ENCODE measurements around the gene GARIN5A. TPM values are rescaled to one million over a fixed set of nuclear protein-coding genes. Genes with fewer than 3 reads are reported as not detected.

Gene GARIN5A
- total RNA-seq, 1 experiment from 2014 or later = 8.2 TPM

DNA sequence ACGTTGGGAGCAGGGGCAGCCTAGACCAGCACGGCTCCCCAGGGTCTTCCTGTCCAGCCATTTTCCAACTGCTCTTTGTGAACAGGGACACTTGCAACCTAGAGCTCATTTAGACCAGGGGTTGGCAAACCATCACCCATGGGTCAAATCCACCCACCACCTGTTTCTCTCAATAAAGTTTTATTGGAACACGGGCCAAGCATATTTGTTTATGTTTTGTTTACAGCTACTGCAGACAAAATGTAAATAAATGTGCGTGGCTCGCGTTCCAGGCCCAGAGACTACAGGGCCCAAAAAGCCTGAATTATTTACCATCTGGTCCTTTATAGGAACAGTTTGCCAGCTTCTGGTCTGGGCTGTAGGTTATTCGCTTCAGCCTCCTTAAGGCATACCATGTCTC is 13.7 kb downstream of the GARIN5A start (continued):
- TF ChIP-seq, protein P1, sequence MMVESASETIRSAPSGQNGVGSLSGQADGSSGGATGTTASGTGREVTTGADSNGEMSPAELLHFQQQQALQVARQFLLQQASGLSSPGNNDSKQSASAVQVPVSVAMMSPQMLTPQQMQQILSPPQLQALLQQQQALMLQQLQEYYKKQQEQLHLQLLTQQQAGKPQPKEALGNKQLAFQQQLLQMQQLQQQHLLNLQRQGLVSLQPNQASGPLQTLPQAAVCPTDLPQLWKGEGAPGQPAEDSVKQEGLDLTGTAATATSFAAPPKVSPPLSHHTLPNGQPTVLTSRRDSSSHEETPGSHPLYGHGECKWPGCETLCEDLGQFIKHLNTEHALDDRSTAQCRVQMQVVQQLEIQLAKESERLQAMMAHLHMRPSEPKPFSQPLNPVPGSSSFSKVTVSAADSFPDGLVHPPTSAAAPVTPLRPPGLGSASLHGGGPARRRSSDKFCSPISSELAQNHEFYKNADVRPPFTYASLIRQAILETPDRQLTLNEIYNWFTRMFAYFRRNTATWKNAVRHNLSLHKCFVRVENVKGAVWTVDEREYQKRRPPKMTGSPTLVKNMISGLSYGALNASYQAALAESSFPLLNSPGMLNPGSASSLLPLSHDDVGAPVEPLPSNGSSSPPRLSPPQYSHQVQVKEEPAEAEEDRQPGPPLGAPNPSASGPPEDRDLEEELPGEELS (CRISPR knock-in tag; IDR thresholded peaks at IDR 0.05) = no peak
- TF ChIP-seq, protein P2, sequence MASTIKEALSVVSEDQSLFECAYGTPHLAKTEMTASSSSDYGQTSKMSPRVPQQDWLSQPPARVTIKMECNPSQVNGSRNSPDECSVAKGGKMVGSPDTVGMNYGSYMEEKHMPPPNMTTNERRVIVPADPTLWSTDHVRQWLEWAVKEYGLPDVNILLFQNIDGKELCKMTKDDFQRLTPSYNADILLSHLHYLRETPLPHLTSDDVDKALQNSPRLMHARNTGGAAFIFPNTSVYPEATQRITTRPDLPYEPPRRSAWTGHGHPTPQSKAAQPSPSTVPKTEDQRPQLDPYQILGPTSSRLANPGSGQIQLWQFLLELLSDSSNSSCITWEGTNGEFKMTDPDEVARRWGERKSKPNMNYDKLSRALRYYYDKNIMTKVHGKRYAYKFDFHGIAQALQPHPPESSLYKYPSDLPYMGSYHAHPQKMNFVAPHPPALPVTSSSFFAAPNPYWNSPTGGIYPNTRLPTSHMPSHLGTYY (CRISPR knock-in tag; IDR thresholded peaks at IDR 0.05) = no peak
- TF ChIP-seq, protein P3, sequence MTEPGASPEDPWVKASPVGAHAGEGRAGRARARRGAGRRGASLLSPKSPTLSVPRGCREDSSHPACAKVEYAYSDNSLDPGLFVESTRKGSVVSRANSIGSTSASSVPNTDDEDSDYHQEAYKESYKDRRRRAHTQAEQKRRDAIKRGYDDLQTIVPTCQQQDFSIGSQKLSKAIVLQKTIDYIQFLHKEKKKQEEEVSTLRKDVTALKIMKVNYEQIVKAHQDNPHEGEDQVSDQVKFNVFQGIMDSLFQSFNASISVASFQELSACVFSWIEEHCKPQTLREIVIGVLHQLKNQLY (CRISPR knock-in tag; IDR thresholded peaks at IDR 0.05) = no peak
- TF ChIP-seq OVOL2 (CRISPR knock-in tag; IDR thresholded peaks at IDR 0.05; ENCODE audit: borderline replicate concordance) (no peak), CBFB (CRISPR knock-in tag; IDR thresholded peaks at IDR 0.05; ENCODE audit: low read depth) (no peak), ZNF396 (CRISPR knock-in tag; IDR thresholded peaks at IDR 0.05; ENCODE audit: borderline replicate concordance) (no peak), ELF4 (CRISPR knock-in tag; IDR thresholded peaks at IDR 0.05; ENCODE audit: low read depth) (no peak), HMGA2 (CRISPR knock-in tag; IDR thresholded peaks at IDR 0.05) (no peak), FOXK1 (CRISPR knock-in tag; IDR thresholded peaks at IDR 0.05) (no peak)

DNA sequence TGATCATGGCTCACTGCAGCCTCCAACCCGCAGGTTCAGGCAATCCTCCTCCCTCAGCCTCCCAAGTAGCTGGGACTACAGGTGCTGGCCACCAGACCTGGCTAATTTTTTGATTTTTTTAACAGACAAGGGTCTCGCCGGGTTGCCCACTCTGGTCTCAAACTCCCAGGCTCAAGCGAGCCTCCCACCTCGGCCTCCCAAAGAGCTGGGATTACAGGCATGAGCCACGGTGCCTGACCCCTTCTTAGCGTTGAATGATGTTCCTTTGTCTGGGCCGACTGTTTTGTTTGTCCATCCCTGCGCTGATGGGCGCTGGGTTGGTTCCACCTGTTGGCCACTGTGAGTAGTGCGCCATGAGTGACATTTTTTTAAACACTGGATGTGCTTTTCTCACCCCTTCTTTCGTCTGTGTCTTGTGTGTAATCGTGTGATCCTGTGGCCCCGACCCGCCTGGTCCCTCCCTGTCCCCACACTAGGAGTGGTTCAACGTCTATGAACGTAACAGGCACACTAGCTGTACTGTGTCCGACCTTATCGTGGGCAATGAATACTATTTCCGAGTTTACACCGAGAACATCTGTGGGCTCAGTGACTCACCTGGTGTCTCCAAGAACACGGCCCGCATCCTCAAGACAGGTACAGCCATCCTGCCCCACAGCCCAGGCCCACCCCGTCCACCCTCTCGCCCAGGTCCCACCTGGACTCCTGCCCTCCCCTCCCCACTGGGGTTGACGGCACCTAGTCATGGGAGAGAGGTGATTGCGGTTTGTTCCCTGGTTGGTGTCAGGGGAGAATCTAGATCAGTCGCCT is 15.4 kb downstream of the GARIN5A start:
- no peaks in the 10 kb centered on the region for H3K36me3 Mint-ChIP-seq
- CTCF ChIA-PET = interaction anchor here (0.6 to 2.3 kb wide), 26 partner anchors 9 to 343 kb away, joined by 3 to 30 read pairs (median 4); partner anchors contain the start of genes MYBPC2, NR1H2, POLD1 and SPIB
- H3K27me3 Mint-ChIP-seq (ENCODE audit: low read depth) = no peaks in the 10 kb centered on the region; the same call in 1 of the 2 replicates
- no peak overlapping the region for H3K27ac Mint-ChIP-seq
- H3K4me1 Mint-ChIP-seq = peaks cover 6% of the 10 kb centered on the region
- H3K4me3 Mint-ChIP-seq = no peak overlapping the region
- 0 out of 2 replicates have a peak, but pooled peaks cover 3% of the 10 kb centered on the region for H3K9me3 Mint-ChIP-seq
- TF ChIP-seq ZNF121 (CRISPR knock-in tag; IDR thresholded peaks at IDR 0.05) (peak; percentile 96), SOX15 (CRISPR knock-in tag; IDR thresholded peaks at IDR 0.05) (no peak), TEAD1 (CRISPR knock-in tag; IDR thresholded peaks at IDR 0.05) (no peak)
- TF ChIP-seq, protein P4, sequence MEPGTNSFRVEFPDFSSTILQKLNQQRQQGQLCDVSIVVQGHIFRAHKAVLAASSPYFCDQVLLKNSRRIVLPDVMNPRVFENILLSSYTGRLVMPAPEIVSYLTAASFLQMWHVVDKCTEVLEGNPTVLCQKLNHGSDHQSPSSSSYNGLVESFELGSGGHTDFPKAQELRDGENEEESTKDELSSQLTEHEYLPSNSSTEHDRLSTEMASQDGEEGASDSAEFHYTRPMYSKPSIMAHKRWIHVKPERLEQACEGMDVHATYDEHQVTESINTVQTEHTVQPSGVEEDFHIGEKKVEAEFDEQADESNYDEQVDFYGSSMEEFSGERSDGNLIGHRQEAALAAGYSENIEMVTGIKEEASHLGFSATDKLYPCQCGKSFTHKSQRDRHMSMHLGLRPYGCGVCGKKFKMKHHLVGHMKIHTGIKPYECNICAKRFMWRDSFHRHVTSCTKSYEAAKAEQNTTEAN (CRISPR knock-in tag; IDR thresholded peaks at IDR 0.05) = no peak
- TF ChIP-seq, protein P5, sequence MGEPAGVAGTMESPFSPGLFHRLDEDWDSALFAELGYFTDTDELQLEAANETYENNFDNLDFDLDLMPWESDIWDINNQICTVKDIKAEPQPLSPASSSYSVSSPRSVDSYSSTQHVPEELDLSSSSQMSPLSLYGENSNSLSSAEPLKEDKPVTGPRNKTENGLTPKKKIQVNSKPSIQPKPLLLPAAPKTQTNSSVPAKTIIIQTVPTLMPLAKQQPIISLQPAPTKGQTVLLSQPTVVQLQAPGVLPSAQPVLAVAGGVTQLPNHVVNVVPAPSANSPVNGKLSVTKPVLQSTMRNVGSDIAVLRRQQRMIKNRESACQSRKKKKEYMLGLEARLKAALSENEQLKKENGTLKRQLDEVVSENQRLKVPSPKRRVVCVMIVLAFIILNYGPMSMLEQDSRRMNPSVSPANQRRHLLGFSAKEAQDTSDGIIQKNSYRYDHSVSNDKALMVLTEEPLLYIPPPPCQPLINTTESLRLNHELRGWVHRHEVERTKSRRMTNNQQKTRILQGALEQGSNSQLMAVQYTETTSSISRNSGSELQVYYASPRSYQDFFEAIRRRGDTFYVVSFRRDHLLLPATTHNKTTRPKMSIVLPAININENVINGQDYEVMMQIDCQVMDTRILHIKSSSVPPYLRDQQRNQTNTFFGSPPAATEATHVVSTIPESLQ (CRISPR knock-in tag; IDR thresholded peaks at IDR 0.05) = no peak
- TF ChIP-seq, protein P6, sequence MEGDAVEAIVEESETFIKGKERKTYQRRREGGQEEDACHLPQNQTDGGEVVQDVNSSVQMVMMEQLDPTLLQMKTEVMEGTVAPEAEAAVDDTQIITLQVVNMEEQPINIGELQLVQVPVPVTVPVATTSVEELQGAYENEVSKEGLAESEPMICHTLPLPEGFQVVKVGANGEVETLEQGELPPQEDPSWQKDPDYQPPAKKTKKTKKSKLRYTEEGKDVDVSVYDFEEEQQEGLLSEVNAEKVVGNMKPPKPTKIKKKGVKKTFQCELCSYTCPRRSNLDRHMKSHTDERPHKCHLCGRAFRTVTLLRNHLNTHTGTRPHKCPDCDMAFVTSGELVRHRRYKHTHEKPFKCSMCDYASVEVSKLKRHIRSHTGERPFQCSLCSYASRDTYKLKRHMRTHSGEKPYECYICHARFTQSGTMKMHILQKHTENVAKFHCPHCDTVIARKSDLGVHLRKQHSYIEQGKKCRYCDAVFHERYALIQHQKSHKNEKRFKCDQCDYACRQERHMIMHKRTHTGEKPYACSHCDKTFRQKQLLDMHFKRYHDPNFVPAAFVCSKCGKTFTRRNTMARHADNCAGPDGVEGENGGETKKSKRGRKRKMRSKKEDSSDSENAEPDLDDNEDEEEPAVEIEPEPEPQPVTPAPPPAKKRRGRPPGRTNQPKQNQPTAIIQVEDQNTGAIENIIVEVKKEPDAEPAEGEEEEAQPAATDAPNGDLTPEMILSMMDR (IDR thresholded peaks at IDR 0.05) = peak; percentile 72
- DNase-seq (ENCODE audit: low spot score) (peak; percentile 77), ATAC-seq (peak; percentile 72)
- POLR2A ChIA-PET = no interaction called here

Measured in WTC11 (cell line).